Heart right ventricle (tissue), 16 donors: ENCODE measurements around the gene FAM222A. TPM values are rescaled to one million over a fixed set of nuclear protein-coding genes. Genes with fewer than 3 reads are reported as not detected.

Experiments
- ATAC-seq, 8 donors: fragments of 200-7000 bp; cut with Tn5 transposase; one replicate each; pipeline ENCODE4 v1.9.1; 2020; ENCODE audit warnings: mild to moderate bottlenecking in 8 of 8, moderate library complexity in 8 of 8, moderate number of reproducible peaks in 1 of 8
- DNase-seq, 2 donors: peaks; one replicate each; pipeline ENCODE4 v3.0.0-alpha.2; 2020
- H3K27ac ChIP-seq, 10 donors: fragments of 200-600 bp; sonication (generic) in 2 of 10; one replicate each; pipeline versions ENCODE4 v1.5.0 to v1.8.0; 2020 to 2022; ENCODE audit warnings: mild to moderate bottlenecking in 3 of 10
- H3K27me3 ChIP-seq, 7 donors: fragments of 200-600 bp; one replicate each; pipeline ENCODE4 v1.8.0; 2021 to 2022; ENCODE audit warnings: mild to moderate bottlenecking in 2 of 7
- H3K36me3 ChIP-seq, 9 donors: fragments of 200-600 bp; sonication (generic) in 1 of 9; one replicate each; pipeline versions ENCODE4 v1.5.0 to v1.8.0; 2020 to 2022; ENCODE audit warnings: mild to moderate bottlenecking in 2 of 9
- H3K4me1 ChIP-seq, 9 donors: fragments of 200-600 bp; sonication (generic) in 1 of 9; one replicate each; pipeline versions ENCODE4 v1.5.0 to v1.8.0; 2020 to 2022; ENCODE audit warnings: mild to moderate bottlenecking in 4 of 9
- H3K4me3 ChIP-seq, 10 donors: fragments of 200-600 bp; sonication (generic) in 2 of 10; one replicate each; pipeline versions ENCODE4 v1.5.0 to v1.8.0; 2020 to 2022; ENCODE audit warnings: mild to moderate bottlenecking in 7 of 10, moderate library complexity in 2 of 10
- H3K9me3 ChIP-seq, 11 donors: fragments of 200-600 bp in 10 of 11; sonication (generic) in 2 of 11; one replicate each; pipeline versions ENCODE4 v1.5.0 to v1.8.0; 2013 to 2022; ENCODE audit warnings: mild to moderate bottlenecking in 2 of 11, control low read depth in 1 of 11, moderate library complexity in 1 of 11
- WGBS, 2 donors: extraction: QIAGEN DNeasy Blood & Tissue Kit; methylation state at CpG; one replicate each; pipeline ENCODE4 v1.1.7; 2013; ENCODE audit warnings: inconsistent platforms in 1 of 2; 5-methylcytosine and 5-hydroxymethylcytosine counted together
- intact Hi-C, 10 donors: fragments of 100-400 bp; cut with DNase I; formaldehyde crosslinking; loops; one replicate each; pipeline versions ENCODE4 v1.11.1 to v1.14.2; 2022
- polyA plus RNA-seq, 2 donors: library from polyadenylated mRNA; stranded (reverse); fragments of 200-250 nt; gene quantifications; one replicate each; pipeline ENCODE4 v1.2.3, GENCODE V29; 2013
- total RNA-seq, 10 donors: library from RNA; stranded (reverse); fragmentation: NEBNext Ultra II Directional in 3 of 10; extraction: Animal tissue kit (Norgen Biotek cat#: 25700) in 3 of 10; gene quantifications; one replicate each; pipeline versions ENCODE4 v1.2.1 to v1.2.4, GENCODE V29; 2021 to 2023
- TF ChIP-seq, protein P1 (sequence below), 9 donors: fragments of 200-600 bp; sonication (generic) in 2 of 9; IDR thresholded peaks; one replicate each; pipeline versions ENCODE4 v1.5.0 to v1.8.0; 2021 to 2022; ENCODE audit warnings: antibody characterized with exemption in 9 of 9, mild to moderate bottlenecking in 5 of 9, moderate library complexity in 1 of 9
- donor health status: Arrhythmogenic right ventricular cardiomyopathy.
- donor health status: ischemic (EF 13 %, LVEDD 7.1; RV severe dilation, severe dysfunction).
- donor health status: healthy with polysubstance abuse.
- donor health status: DM: no; HTN: yes; CAD: no.
- donor health status: DM: no; HTN: no; CAD: no.
- donor health status: ischemic (EF 25% LVEDD 6.9; RV normal size, moderate dysfunction).
- donor health status: ischemic (EF 25% LVEDD 5.7; RV mildly dilated, moderate dysfunction).
- donor health status: healthy.
- donor health status: DM: yes; HTN: yes; CAD: no.
- donor health status: Ischemic cardiomyopathy.
- donor health status: ischemic (EF 35%, LVEDD 5.7; RV mildly dilated, moderate dysfunction).
- donor health status: nonischemic (EF 11% LVEDD 7.7; RV severe dilation, severe dysfunction).
- donor health status: DM: yes; HTN: yes; CAD: no.
- donor health status: PGD.
- donor health status: ischemic (EF 29% LVEDD 5.4; RV normal size, mild dysfunction).
- donor health status: nonischemic (EF 23%, LVEDD 6.1; RV moderate dilation, normal function).

Gene FAM222A
- total and polyA plus RNA-seq, 12 donors = 2.7 to 26.0 (median 7.0) TPM

DNA sequence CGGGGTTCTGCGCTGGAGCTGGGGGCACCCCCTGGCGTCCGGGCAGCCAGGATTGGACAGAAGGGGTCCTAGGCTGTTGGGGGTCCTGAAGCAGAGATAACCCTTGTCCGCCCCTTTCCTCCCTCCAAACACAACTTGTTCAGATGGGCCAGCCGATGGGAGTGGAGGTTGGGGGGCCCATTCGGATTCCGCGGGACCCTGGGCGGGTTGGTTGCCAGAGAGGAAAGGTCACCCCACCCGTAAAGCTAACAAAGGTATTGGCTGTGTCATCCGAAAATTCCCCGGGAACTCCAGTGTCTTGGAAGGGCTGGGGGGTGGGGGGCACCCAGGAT lies 1.3 kb downstream of the FAM222A start:
- no peaks in the 10 kb centered on the region for H3K9me3 ChIP-seq
- peak overlapping the region in 9 of 10 donors; percentile 40 to 85 (median 73) for H3K27ac ChIP-seq
- peak overlapping the region; percentile 21 to 74 (median 70) for H3K4me3 ChIP-seq
- ATAC-seq (no peak), DNase-seq (no peak)
- H3K4me1 ChIP-seq = peaks cover 5 to 72% (median 45%) of the 10 kb centered on the region in 9 donors
- peaks cover 0 to 80% (median 21%) of the 10 kb centered on the region in 7 donors for H3K27me3 ChIP-seq
- intact Hi-C loops = loop anchor here in 8 of 10 donors (2.0 to 10.0 kb wide), 6 partner anchors 57 to 196 kb away; no protein-coding TSS in a partner anchor
- TF ChIP-seq, protein P1, sequence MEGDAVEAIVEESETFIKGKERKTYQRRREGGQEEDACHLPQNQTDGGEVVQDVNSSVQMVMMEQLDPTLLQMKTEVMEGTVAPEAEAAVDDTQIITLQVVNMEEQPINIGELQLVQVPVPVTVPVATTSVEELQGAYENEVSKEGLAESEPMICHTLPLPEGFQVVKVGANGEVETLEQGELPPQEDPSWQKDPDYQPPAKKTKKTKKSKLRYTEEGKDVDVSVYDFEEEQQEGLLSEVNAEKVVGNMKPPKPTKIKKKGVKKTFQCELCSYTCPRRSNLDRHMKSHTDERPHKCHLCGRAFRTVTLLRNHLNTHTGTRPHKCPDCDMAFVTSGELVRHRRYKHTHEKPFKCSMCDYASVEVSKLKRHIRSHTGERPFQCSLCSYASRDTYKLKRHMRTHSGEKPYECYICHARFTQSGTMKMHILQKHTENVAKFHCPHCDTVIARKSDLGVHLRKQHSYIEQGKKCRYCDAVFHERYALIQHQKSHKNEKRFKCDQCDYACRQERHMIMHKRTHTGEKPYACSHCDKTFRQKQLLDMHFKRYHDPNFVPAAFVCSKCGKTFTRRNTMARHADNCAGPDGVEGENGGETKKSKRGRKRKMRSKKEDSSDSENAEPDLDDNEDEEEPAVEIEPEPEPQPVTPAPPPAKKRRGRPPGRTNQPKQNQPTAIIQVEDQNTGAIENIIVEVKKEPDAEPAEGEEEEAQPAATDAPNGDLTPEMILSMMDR (IDR thresholded peaks at IDR 0.05) = no peak
- 31 to 32% methylated on average over 13 of the region's 13 CpGs for WGBS, 2 donors
- no peaks in the 10 kb centered on the region for H3K36me3 ChIP-seq

DNA sequence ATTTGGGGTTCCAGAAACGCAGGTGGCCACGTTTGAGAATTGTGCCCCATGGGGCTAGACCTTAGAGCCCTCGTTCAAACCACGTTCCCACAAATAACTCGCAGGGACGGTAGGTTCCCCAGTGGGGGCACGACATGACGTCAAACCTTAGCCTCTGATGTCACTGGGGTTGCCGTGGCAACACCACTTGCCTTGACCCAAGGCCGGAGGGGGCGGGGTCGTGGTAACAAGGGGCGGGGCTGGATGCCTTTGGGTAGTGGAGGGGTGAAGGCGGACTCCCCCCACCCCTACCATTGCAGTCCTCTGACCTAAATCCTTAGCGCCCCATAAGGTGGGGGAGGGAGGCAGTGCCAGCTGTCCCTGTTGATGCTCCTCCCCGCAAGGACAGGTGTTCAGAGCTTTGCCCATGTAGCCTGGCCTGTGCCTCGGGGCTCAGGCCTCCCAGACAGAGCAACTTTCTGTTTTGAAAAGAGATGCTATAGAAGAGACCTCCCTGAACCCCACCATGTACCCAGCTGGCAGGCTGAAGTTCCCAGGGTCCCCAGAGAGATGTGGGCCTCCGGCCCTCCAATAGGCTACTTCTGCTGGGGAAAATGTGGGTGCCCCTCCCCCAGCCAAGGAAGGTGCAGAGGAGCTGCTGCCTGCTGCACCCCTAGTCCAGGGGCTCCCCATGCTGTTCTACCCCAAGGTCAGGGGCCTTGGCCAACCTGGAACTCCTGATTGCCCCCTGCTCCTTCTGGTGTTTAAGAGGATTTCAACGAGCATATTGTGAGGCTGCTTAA lies 1.9 kb downstream of the FAM222A start:
- peaks cover 0 to 76% (median 18%) of the 10 kb centered on the region in 7 donors for H3K27me3 ChIP-seq
- 59 to 61% methylated on average over 19 of the region's 19 CpGs for WGBS, 2 donors
- peak in 1 of 2 donors; percentile 51 for DNase-seq

DNA sequence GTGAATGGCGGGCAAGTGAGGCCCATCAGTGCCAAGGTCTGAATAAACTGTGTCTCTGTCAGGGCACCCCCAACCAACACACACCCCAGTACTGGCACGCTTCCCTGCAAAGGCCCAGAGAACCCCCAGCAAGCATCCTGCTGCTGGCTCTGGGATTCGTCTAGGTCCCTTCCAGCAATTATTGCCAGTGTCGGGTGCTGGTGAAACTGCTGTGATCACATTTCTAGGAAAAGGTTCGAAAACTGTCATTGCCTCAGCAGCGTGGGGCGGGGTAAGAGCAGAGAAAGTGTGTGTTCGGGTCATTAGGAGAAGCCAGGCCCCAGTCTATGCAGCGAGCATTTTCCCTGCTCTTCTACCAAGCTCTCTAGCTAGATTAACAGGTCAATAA lies 2.5 kb downstream of the FAM222A start:
- peaks cover 10 to 84% (median 51%) of the 10 kb centered on the region in 9 donors for H3K4me1 ChIP-seq
- H3K27ac ChIP-seq = peak overlapping the region in 9 of 10 donors; percentile 49 to 85 (median 72)
- 62 to 64% methylated on average over 9 of the region's 9 CpGs for WGBS, 2 donors
- H3K36me3 ChIP-seq = no peaks in the 10 kb centered on the region
- TF ChIP-seq, protein P1 (IDR thresholded peaks at IDR 0.05) = no peak
- DNase-seq (no peak), ATAC-seq (no peak)
- intact Hi-C loops = loop anchor here in 6 of 10 donors (5.0 to 10.0 kb wide), 5 partner anchors 56 to 121 kb away; no protein-coding TSS in a partner anchor
- no peaks in the 10 kb centered on the region for H3K9me3 ChIP-seq
- H3K4me3 ChIP-seq = peak overlapping the region in 1 of 10 donors; percentile 1
- peaks cover 0 to 70% (median 12%) of the 10 kb centered on the region in 7 donors for H3K27me3 ChIP-seq

More for the DNA sequence above, 1.9 kb downstream of the FAM222A start:
- Histone ChIP-seq H3K27ac (peak overlapping the region in 9 of 10 donors; percentile 40 to 85 (median 73)), H3K9me3 (no peaks in the 10 kb centered on the region), H3K36me3 (no peaks in the 10 kb centered on the region), H3K4me1 (peaks cover 7 to 78% (median 51%) of the 10 kb centered on the region in 9 donors), H3K4me3 (peak overlapping the region in 7 of 10 donors; percentile 68 to 74 (median 70))
- TF ChIP-seq, protein P1 (IDR thresholded peaks at IDR 0.05) = no peak
- intact Hi-C loops = loop anchor here in 7 of 10 donors (2.0 to 10.0 kb wide), 6 partner anchors 57 to 197 kb away; no protein-coding TSS in a partner anchor
- ATAC-seq = no peak

DNA sequence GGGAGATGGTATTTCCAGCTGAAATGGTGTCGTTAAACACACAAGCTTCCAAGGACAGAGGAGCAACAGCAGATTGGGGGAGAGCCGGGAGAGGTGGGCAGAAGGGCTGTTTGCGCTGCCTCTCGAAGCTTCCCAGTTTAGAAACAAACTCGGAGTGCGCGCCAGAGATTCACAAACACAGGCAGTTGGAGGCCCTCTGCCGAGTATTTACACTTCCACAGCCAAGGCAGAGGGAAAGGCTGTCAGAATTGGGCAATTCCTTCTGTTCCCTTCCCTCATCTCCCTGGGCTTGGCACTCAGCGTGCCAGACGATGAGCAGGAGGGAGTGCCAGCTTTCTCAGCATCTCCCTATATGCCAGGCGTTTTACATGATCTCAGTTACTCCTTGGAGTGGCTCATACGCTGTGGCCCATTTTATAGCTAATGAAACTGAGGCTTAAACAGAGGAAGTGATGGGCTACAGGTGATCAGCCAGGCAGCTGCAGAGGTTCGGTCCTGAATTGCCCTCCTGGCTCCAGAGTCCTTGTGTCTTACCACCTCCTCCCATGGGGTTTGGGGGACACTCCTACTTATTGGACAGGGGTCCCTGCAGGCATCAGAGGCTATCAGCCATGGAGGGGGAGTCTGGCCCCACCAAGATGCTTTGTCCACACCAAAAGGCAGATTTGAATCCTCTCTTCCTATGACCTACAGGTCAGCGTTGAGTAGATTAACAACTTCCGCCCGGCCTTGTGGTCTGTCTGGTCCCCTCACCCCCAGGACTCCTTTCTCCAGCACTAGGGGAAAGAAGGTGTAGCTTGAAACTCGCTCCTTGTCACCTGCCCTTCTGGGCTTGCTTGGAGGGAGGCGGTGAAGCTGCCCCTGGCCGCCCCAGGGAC lies 3.1 kb downstream of the FAM222A start:
- ATAC-seq = no peak
- TF ChIP-seq, protein P1 (IDR thresholded peaks at IDR 0.05) = no peak
- H3K4me1 ChIP-seq = peaks cover 10 to 86% (median 50%) of the 10 kb centered on the region in 9 donors
- DNase-seq = peak; percentile 36 to 50
- H3K27ac ChIP-seq = peak overlapping the region in 9 of 10 donors; percentile 49 to 85 (median 72)
- 63 to 70% methylated on average over 19 of the region's 19 CpGs for WGBS, 2 donors
- no peaks in the 10 kb centered on the region for H3K9me3 ChIP-seq
- intact Hi-C loops = loop anchor here in 6 of 10 donors (5.0 to 10.0 kb wide), 5 partner anchors 56 to 122 kb away; no protein-coding TSS in a partner anchor
- peaks cover 0 to 63% (median 5%) of the 10 kb centered on the region in 7 donors for H3K27me3 ChIP-seq
- H3K36me3 ChIP-seq = no peaks in the 10 kb centered on the region
- H3K4me3 ChIP-seq = no peak overlapping the region
